Panc1 (cell line): ENCODE results near the gene WWTR1.

Experiments used
- CTCF ChIP-seq: fragments of 450-650 bp; IDR thresholded peaks from 2 replicates; pipeline ENCODE4 v1.5.1; 2017; ENCODE audit warnings: mild to moderate bottlenecking
- POLR2AphosphoS5 ChIP-seq: IDR thresholded peaks from 2 replicates; pipeline ENCODE4 v1.6.1; 2012; ENCODE audit warnings: mild to moderate bottlenecking, low read depth, low read length, moderate library complexity
- SIN3A ChIP-seq: IDR thresholded peaks from 2 replicates; pipeline ENCODE4 v1.6.1; 2012; ENCODE audit warnings: low read depth, mild to moderate bottlenecking, low read length, moderate library complexity, borderline replicate concordance; ENCODE audit not compliant: insufficient read depth
- TCF7L2 ChIP-seq: IDR thresholded peaks from 2 replicates; pipeline ENCODE4 v1.6.1; 2011; ENCODE audit warnings: mild to moderate bottlenecking, low read depth, low read length, inconsistent platforms
- TF ChIP-seq, protein P1 (sequence below), 2 experiments: IDR thresholded peaks; 2 replicates each; pipeline ENCODE4 v1.6.1; 2011 to 2012; ENCODE audit warnings: low read depth in 2 of 2, control low read depth in 1 of 2, low read length in 1 of 2, mild to moderate bottlenecking in 1 of 2, moderate library complexity in 1 of 2; ENCODE audit not compliant: insufficient read depth in 1 of 2

DNA sequence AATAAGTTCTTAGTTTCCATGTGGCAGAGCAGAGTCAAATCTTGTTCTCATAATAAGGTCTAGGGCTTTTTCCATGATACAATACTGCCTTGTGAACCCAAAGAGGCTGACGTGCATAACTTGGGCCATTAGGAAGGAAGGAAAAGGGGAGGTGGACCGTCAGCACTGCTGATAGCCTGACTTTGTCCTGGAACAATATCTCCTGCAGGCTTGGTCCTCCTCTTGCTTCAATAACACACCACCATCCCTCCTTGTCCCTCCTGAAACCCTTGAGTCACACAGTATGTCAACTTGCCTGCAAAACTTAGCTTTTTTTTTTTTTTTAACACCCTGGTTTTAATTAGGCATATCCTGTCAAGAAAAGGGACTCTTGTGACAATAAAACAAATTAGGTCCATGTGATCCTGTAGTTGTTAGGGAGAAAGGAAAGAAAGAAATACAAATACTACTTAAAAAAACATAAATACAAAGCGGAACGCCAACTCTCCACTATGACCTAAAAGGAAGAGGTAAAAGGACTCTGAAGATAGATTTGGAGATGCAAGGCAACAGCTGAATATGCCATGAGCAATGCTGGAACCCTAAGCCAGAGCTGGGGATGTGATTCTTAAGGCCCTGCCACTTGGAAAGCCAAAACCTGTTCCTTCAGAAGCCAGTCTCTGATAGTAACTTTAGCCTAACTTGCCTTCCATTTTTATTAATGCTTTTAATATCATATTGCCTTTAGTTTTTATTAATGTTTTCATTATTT is 67.0 kb downstream of the WWTR1 start:
- TF ChIP-seq CTCF: no peak
- TF ChIP-seq SIN3A: no peak
- TF ChIP-seq TCF7L2: no peak
- TF ChIP-seq POLR2AphosphoS5: no peak
- TF ChIP-seq, protein P1, sequence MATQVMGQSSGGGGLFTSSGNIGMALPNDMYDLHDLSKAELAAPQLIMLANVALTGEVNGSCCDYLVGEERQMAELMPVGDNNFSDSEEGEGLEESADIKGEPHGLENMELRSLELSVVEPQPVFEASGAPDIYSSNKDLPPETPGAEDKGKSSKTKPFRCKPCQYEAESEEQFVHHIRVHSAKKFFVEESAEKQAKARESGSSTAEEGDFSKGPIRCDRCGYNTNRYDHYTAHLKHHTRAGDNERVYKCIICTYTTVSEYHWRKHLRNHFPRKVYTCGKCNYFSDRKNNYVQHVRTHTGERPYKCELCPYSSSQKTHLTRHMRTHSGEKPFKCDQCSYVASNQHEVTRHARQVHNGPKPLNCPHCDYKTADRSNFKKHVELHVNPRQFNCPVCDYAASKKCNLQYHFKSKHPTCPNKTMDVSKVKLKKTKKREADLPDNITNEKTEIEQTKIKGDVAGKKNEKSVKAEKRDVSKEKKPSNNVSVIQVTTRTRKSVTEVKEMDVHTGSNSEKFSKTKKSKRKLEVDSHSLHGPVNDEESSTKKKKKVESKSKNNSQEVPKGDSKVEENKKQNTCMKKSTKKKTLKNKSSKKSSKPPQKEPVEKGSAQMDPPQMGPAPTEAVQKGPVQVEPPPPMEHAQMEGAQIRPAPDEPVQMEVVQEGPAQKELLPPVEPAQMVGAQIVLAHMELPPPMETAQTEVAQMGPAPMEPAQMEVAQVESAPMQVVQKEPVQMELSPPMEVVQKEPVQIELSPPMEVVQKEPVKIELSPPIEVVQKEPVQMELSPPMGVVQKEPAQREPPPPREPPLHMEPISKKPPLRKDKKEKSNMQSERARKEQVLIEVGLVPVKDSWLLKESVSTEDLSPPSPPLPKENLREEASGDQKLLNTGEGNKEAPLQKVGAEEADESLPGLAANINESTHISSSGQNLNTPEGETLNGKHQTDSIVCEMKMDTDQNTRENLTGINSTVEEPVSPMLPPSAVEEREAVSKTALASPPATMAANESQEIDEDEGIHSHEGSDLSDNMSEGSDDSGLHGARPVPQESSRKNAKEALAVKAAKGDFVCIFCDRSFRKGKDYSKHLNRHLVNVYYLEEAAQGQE (IDR thresholded peaks at IDR 0.05; ENCODE audit: insufficient read depth in 1 of 2, low read depth in 2 of 2, low read length in 1 of 2): no peak
